ENCODE data around the gene CPNE7. TPM values are rescaled to one million over a fixed set of nuclear protein-coding genes. Genes with fewer than 3 reads are reported as not detected.

Gene CPNE7
- total and polyA plus RNA-seq, 2 of the 13 experiments (the other 11 are each of a cell fraction or from before 2014, with no cell fraction given), result 0.59 TPM; not detected in 1

DNA sequence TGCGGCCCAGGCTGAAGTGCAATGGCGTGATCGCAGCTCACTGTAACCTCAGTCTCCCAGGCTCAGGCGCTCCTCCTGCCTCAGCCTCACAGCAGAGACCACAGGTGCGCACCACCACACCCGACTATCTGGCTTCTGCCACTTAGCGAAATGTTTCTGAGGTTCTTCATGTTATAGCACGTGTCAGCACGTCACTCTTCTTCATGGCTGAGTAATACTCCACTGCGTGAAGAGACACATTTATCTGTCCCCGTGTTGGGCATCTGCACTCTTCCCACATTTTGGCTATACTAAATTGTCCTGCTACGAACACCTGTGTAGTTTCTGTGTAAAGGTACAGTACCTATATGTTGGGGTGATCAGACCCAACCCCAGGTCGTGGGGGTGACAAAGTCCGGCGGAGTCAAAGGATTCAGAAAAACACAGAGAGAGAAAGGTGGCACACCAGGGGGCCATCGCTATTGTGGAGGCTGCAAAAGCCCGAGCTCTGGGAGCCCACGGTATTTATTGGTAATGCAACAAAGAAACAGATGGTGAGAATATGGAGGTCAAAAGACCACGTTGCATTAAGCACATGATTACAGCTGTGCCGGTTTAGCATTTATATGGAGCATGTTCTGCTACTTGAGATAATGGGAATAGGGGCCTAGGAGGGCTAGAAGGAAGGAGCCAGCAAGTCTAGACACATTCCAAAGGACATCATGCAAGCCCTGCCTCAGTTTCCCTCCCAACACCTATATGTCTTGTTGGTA lies 37.0 kb downstream of the CPNE7 start:
- H3K27ac ChIP-seq (ENCODE audit: extremely low read length, insufficient read depth, low read length), result no peak overlapping the region
- no peaks in the 10 kb centered on the region for H4K20me1 ChIP-seq (ENCODE audit: insufficient read depth, low read length)
- intact Hi-C loops (cut with micrococcal nuclease; ENCODE audit: unreplicated experiment), result no loop called here
- H3K4me3 ChIP-seq (replicated peaks in 1 of 3; ENCODE audit: insufficient read depth in 1 of 3, low read depth in 2 of 3, low read length in 3 of 3), result no peak overlapping the region
- no peak overlapping the region for H3K9ac ChIP-seq (ENCODE audit: insufficient read depth, low read depth, low read length)
- TF ChIP-seq ZNF816 (CRISPR knock-in tag; IDR thresholded peaks at IDR 0.05; ENCODE audit: borderline replicate concordance) (no peak), MAFF (IDR thresholded peaks at IDR 0.05; ENCODE audit: low read depth, low read length) (no peak), FOXA1 (IDR thresholded peaks at IDR 0.05) (no peak), FOXA1 (CRISPR knock-in tag; IDR thresholded peaks at IDR 0.05) (no peak), SRSF4 (IDR thresholded peaks at IDR 0.05; ENCODE audit: low read depth, low read length, poor library complexity, severe bottlenecking) (no peak), KAT8 (CRISPR knock-in tag; IDR thresholded peaks at IDR 0.05) (no peak), ZNF766 (CRISPR knock-in tag; IDR thresholded peaks at IDR 0.05; ENCODE audit: borderline replicate concordance) (no peak), ZNF883 (CRISPR knock-in tag; IDR thresholded peaks at IDR 0.05; ENCODE audit: not compliant biosample characterization) (no peak), RBFOX2 (IDR thresholded peaks at IDR 0.05; ENCODE audit: low read depth, low read length) (no peak), ZNF33B (CRISPR knock-in tag; IDR thresholded peaks at IDR 0.05) (no peak), ZBTB7A (CRISPR knock-in tag; IDR thresholded peaks at IDR 0.05) (no peak)
- TF ChIP-seq, protein P1, sequence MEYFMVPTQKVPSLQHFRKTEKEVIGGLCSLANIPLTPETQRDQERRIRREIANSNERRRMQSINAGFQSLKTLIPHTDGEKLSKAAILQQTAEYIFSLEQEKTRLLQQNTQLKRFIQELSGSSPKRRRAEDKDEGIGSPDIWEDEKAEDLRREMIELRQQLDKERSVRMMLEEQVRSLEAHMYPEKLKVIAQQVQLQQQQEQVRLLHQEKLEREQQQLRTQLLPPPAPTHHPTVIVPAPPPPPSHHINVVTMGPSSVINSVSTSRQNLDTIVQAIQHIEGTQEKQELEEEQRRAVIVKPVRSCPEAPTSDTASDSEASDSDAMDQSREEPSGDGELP (IDR thresholded peaks at IDR 0.05; ENCODE audit: borderline replicate concordance, low read depth), result no peak
- TF ChIP-seq, protein P2, sequence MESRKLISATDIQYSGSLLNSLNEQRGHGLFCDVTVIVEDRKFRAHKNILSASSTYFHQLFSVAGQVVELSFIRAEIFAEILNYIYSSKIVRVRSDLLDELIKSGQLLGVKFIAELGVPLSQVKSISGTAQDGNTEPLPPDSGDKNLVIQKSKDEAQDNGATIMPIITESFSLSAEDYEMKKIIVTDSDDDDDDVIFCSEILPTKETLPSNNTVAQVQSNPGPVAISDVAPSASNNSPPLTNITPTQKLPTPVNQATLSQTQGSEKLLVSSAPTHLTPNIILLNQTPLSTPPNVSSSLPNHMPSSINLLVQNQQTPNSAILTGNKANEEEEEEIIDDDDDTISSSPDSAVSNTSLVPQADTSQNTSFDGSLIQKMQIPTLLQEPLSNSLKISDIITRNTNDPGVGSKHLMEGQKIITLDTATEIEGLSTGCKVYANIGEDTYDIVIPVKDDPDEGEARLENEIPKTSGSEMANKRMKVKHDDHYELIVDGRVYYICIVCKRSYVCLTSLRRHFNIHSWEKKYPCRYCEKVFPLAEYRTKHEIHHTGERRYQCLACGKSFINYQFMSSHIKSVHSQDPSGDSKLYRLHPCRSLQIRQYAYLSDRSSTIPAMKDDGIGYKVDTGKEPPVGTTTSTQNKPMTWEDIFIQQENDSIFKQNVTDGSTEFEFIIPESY (CRISPR knock-in tag; IDR thresholded peaks at IDR 0.05), result no peak
- TF ChIP-seq, protein P3, sequence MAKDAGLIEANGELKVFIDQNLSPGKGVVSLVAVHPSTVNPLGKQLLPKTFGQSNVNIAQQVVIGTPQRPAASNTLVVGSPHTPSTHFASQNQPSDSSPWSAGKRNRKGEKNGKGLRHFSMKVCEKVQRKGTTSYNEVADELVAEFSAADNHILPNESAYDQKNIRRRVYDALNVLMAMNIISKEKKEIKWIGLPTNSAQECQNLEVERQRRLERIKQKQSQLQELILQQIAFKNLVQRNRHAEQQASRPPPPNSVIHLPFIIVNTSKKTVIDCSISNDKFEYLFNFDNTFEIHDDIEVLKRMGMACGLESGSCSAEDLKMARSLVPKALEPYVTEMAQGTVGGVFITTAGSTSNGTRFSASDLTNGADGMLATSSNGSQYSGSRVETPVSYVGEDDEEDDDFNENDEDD (CRISPR knock-in tag; IDR thresholded peaks at IDR 0.05; ENCODE audit: borderline replicate concordance), result no peak
- TF ChIP-seq, protein P4, sequence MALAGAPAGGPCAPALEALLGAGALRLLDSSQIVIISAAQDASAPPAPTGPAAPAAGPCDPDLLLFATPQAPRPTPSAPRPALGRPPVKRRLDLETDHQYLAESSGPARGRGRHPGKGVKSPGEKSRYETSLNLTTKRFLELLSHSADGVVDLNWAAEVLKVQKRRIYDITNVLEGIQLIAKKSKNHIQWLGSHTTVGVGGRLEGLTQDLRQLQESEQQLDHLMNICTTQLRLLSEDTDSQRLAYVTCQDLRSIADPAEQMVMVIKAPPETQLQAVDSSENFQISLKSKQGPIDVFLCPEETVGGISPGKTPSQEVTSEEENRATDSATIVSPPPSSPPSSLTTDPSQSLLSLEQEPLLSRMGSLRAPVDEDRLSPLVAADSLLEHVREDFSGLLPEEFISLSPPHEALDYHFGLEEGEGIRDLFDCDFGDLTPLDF (CRISPR knock-in tag; IDR thresholded peaks at IDR 0.05), result no peak
- TF ChIP-seq, protein P5, sequence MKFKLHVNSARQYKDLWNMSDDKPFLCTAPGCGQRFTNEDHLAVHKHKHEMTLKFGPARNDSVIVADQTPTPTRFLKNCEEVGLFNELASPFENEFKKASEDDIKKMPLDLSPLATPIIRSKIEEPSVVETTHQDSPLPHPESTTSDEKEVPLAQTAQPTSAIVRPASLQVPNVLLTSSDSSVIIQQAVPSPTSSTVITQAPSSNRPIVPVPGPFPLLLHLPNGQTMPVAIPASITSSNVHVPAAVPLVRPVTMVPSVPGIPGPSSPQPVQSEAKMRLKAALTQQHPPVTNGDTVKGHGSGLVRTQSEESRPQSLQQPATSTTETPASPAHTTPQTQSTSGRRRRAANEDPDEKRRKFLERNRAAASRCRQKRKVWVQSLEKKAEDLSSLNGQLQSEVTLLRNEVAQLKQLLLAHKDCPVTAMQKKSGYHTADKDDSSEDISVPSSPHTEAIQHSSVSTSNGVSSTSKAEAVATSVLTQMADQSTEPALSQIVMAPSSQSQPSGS (CRISPR knock-in tag; IDR thresholded peaks at IDR 0.05), result no peak
- ChIA-PET CTCF (ENCODE audit: low intra/inter-chr PET ratio, low total read pairs) (interaction anchor here (1.2 kb wide), 1 partner anchor 29 kb away, joined by 4 read pairs; no protein-coding TSS in a partner anchor), POLR2A (no interaction called here)
- FAIRE-seq, result no peak
- H3K9me3 ChIP-seq (ENCODE audit: low read length), result no peaks in the 10 kb centered on the region
- in situ Hi-C loops (cut with HindIII; ENCODE audit: extremely low pct_ligation_motif_present, low pct_unique_long_range_greater_than_20kb), result no loop called here
- H3K27me3 ChIP-seq (ENCODE audit: control insufficient read depth in 1 of 2, insufficient read depth in 2 of 2, low read length in 2 of 2), result peaks cover 5 to 27% of the 10 kb centered on the region in 2 experiments; a peak in 4 of 5 replicates
- H3K36me3 ChIP-seq (replicated peaks in 1 of 2; ENCODE audit: control insufficient read depth in 1 of 2, insufficient read depth in 2 of 2, low read length in 2 of 2), result no peaks in the 10 kb centered on the region
- ATAC-seq, result no peak
- no TSS peak for BruUV-seq (replicated peaks)
- peaks cover 49% of the 10 kb centered on the region for H3K4me1 ChIP-seq (ENCODE audit: insufficient read depth, low read length)
- 68% methylated on average over 20 of the region's 20 CpGs for WGBS (ENCODE audit: low lambda C conversion rate)
- no peaks in the 10 kb centered on the region for H3K79me2 ChIP-seq (ENCODE audit: insufficient read depth, low read length)
- no peak overlapping the region for H2AFZ ChIP-seq (ENCODE audit: low read length)
- no peak for DNase-seq (ENCODE audit: low spot score)
- no peak overlapping the region for H3K4me2 ChIP-seq (ENCODE audit: low read depth, low read length)

Data from HepG2 (cell line).